SK-N-MC (cell line): ENCODE results near the gene AKAP6.

Source experiments
- DNase-seq: peaks from one replicate; pipeline ENCODE4 v3.0.0-alpha.2; 2011; ENCODE audit warnings: low read depth, low spot score
- H3K27ac ChIP-seq: fragments of 200-600 bp; sonication (generic); 2 replicates; pipeline ENCODE4 v1.5.1; 2016; ENCODE audit warnings: mixed run types
- H3K36me3 ChIP-seq: fragments of 200-600 bp; sonication (generic); 2 replicates; pipeline ENCODE4 v1.6.1; 2017; ENCODE audit warnings: antibody characterized with exemption, low read length, mixed read lengths; ENCODE audit not compliant: insufficient read depth
- H3K4me3 ChIP-seq: fragments of 200-600 bp; sonication (generic); 2 replicates; pipeline ENCODE4 v1.5.1; 2016
- H3K9ac ChIP-seq: fragments of 200-600 bp; sonication (generic); 2 replicates; pipeline ENCODE4 v1.8.0; 2017; ENCODE audit warnings: mixed run types, mixed read lengths; ENCODE audit not compliant: insufficient read length
- H3K9me3 ChIP-seq: fragments of 200-600 bp; sonication (generic); 2 replicates; pipeline ENCODE4 v1.6.1; 2017; ENCODE audit warnings: low read depth, mild to moderate bottlenecking, antibody characterized with exemption, low read length, moderate library complexity, mixed read lengths
- EZH2 ChIP-seq: fragments of 200-600 bp; sonication (generic); IDR thresholded peaks from one replicate; pipeline ENCODE4 v1.6.1; 2017; ENCODE audit warnings: antibody characterized with exemption
- FOXP2 ChIP-seq: optimal IDR thresholded peaks from 2 replicates; pipeline ENCODE3; 2011; ENCODE audit warnings: mild to moderate bottlenecking, moderate library complexity; ENCODE audit not compliant: insufficient read depth; ENCODE audit errors: extremely low read length, control extremely low read depth
- POLR2AphosphoS5 ChIP-seq: IDR thresholded peaks from 2 replicates; pipeline ENCODE4 v1.6.1; 2012; ENCODE audit warnings: mild to moderate bottlenecking, low read depth, low read length, borderline replicate concordance

AKAP6 gene

GRCh38 chr14:32594766-32595165, 265.7 kb downstream of the AKAP6 start:
- H3K9ac ChIP-seq = no peak overlapping the region
- TF ChIP-seq FOXP2 = no peak
- no peak for TF ChIP-seq POLR2AphosphoS5
- TF ChIP-seq EZH2 = no peak

GRCh38 chr14:32595497-32595896, 266.4 kb downstream of the AKAP6 start:
- H3K9ac ChIP-seq = no peak overlapping the region
- no peak overlapping the region for H3K27ac ChIP-seq
- no peaks in the 10 kb centered on the region for H3K9me3 ChIP-seq
- no peaks in the 10 kb centered on the region for H3K36me3 ChIP-seq
- no peak for TF ChIP-seq EZH2
- no peak for TF ChIP-seq FOXP2
- TF ChIP-seq POLR2AphosphoS5 = no peak
- no peak overlapping the region for H3K4me3 ChIP-seq
- DNase-seq = no peak

More at GRCh38 chr14:32594766-32595165, 265.7 kb downstream of the AKAP6 start:
- DNase-seq = no peak
- no peak overlapping the region for H3K4me3 ChIP-seq
- H3K27ac ChIP-seq = no peak overlapping the region
- no peaks in the 10 kb centered on the region for H3K36me3 ChIP-seq
- H3K9me3 ChIP-seq = no peaks in the 10 kb centered on the region

GRCh38 chr14:32596390-32596789, 267.3 kb downstream of the AKAP6 start:
- H3K9ac ChIP-seq = no peak overlapping the region
- no peak for TF ChIP-seq EZH2
- no peak for TF ChIP-seq FOXP2
- TF ChIP-seq POLR2AphosphoS5 = no peak
- no peaks in the 10 kb centered on the region for H3K9me3 ChIP-seq
- no peak for DNase-seq
- H3K4me3 ChIP-seq = no peak overlapping the region
- no peaks in the 10 kb centered on the region for H3K36me3 ChIP-seq
- H3K27ac ChIP-seq = no peak overlapping the region

GRCh38 chr14:32597771-32598170, 268.7 kb downstream of the AKAP6 start:
- TF ChIP-seq EZH2 (no peak), FOXP2 (no peak), POLR2AphosphoS5 (no peak)
- H3K9ac ChIP-seq = no peak overlapping the region

GRCh38 chr14:32601069-32601468, 272.0 kb downstream of the AKAP6 start:
- TF ChIP-seq POLR2AphosphoS5 (no peak), EZH2 (no peak), FOXP2 (no peak)
- Histone ChIP-seq H3K36me3 (no peaks in the 10 kb centered on the region), H3K9me3 (no peaks in the 10 kb centered on the region), H3K4me3 (no peak overlapping the region), H3K9ac (no peak overlapping the region), H3K27ac (no peak overlapping the region)
- DNase-seq = no peak

More at GRCh38 chr14:32597771-32598170, 268.7 kb downstream of the AKAP6 start:
- no peak for DNase-seq
- H3K27ac ChIP-seq = no peak overlapping the region
- no peaks in the 10 kb centered on the region for H3K9me3 ChIP-seq
- no peaks in the 10 kb centered on the region for H3K36me3 ChIP-seq
- no peak overlapping the region for H3K4me3 ChIP-seq

- no peak overlapping the region for H3K4me3 ChIP-seq
- H3K36me3 ChIP-seq = no peaks in the 10 kb centered on the region
- no peak for DNase-seq
- H3K9ac ChIP-seq = no peak overlapping the region
- TF ChIP-seq FOXP2 (no peak), POLR2AphosphoS5 (no peak), EZH2 (no peak)
- no peaks in the 10 kb centered on the region for H3K9me3 ChIP-seq
- H3K27ac ChIP-seq = no peak overlapping the region
Measured at GRCh38 chr14:32601906-32602305, 272.8 kb downstream of the AKAP6 start.

- Histone ChIP-seq H3K4me3 (no peak overlapping the region), H3K27ac (no peak overlapping the region), H3K9me3 (no peaks in the 10 kb centered on the region), H3K36me3 (no peaks in the 10 kb centered on the region), H3K9ac (no peak overlapping the region)
- no peak for DNase-seq
- TF ChIP-seq FOXP2 = no peak
- TF ChIP-seq EZH2 = no peak
- TF ChIP-seq POLR2AphosphoS5 = no peak
Measured at GRCh38 chr14:32602699-32603098, 273.6 kb downstream of the AKAP6 start.

GRCh38 chr14:32603992-32604565, 275.0 kb downstream of the AKAP6 start:
- Histone ChIP-seq H3K4me3 (no peak overlapping the region), H3K9ac (no peak overlapping the region), H3K9me3 (no peaks in the 10 kb centered on the region), H3K36me3 (no peaks in the 10 kb centered on the region), H3K27ac (no peak overlapping the region)
- TF ChIP-seq FOXP2 = no peak
- TF ChIP-seq EZH2 = no peak
- no peak for TF ChIP-seq POLR2AphosphoS5
- no peak for DNase-seq

GRCh38 chr14:32606301-32606700, 277.2 kb downstream of the AKAP6 start:
- H3K9me3 ChIP-seq = no peaks in the 10 kb centered on the region

More at GRCh38 chr14:32606301-32606700, 277.2 kb downstream of the AKAP6 start:
- H3K27ac ChIP-seq = no peak overlapping the region
- no peak for DNase-seq
- TF ChIP-seq POLR2AphosphoS5 = no peak
- no peak overlapping the region for H3K9ac ChIP-seq
- no peak overlapping the region for H3K4me3 ChIP-seq
- no peaks in the 10 kb centered on the region for H3K36me3 ChIP-seq
